ENCODE data around the gene SERGEF. TPM values are rescaled to one million over a fixed set of nuclear protein-coding genes. Genes with fewer than 3 reads are reported as not detected.

Gene SERGEF
- total RNA-seq, 1 donor from 2014 or later: 29.5 TPM

GRCh38 chr11:17786824-17787525, 225.9 kb downstream of the SERGEF start:
- DNase-seq (ENCODE audit: low read depth): peak; percentile 43

- DNase-seq (ENCODE audit: low read depth): no peak
Measured at GRCh38 chr11:17783878-17784277, 229.0 kb downstream of the SERGEF start.

- no peak for DNase-seq (ENCODE audit: low read depth)
Measured at GRCh38 chr11:17782603-17783337, 230.1 kb downstream of the SERGEF start.

GRCh38 chr11:17782145-17782544, 230.7 kb downstream of the SERGEF start:
- DNase-seq (ENCODE audit: low read depth): no peak

GRCh38 chr11:17781626-17782025, 231.2 kb downstream of the SERGEF start:
- DNase-seq (ENCODE audit: low read depth): no peak

- no peak for DNase-seq (ENCODE audit: low read depth)
Measured at GRCh38 chr11:17781221-17781620, 231.6 kb downstream of the SERGEF start.

GRCh38 chr11:17780668-17781067, 232.2 kb downstream of the SERGEF start:
- DNase-seq (ENCODE audit: low read depth): no peak

- no peak for DNase-seq (ENCODE audit: low read depth)
Measured at GRCh38 chr11:17779861-17780594, 232.8 kb downstream of the SERGEF start.

- DNase-seq (ENCODE audit: low read depth): no peak
Measured at GRCh38 chr11:17778956-17779860, 233.6 kb downstream of the SERGEF start.

- DNase-seq (ENCODE audit: low read depth): no peak
Measured at GRCh38 chr11:17778352-17778751, 234.5 kb downstream of the SERGEF start.

- no peak for DNase-seq (ENCODE audit: low read depth)
Measured at GRCh38 chr11:17777738-17778091, 235.1 kb downstream of the SERGEF start.

GRCh38 chr11:17777086-17777737, 235.6 kb downstream of the SERGEF start:
- no peak for DNase-seq (ENCODE audit: low read depth)

GRCh38 chr11:17776212-17776875, 236.5 kb downstream of the SERGEF start:
- no peak for DNase-seq (ENCODE audit: low read depth)

- DNase-seq (ENCODE audit: low read depth): no peak
Measured at GRCh38 chr11:17775507-17776211, 237.2 kb downstream of the SERGEF start.

- DNase-seq (ENCODE audit: low read depth): no peak
Measured at GRCh38 chr11:17775035-17775348, 237.9 kb downstream of the SERGEF start.

- DNase-seq (ENCODE audit: low read depth): no peak
Measured at GRCh38 chr11:17774232-17775034, 238.4 kb downstream of the SERGEF start.

- no peak for DNase-seq (ENCODE audit: low read depth)
Measured at GRCh38 chr11:17773674-17774073, 239.2 kb downstream of the SERGEF start.

GRCh38 chr11:17772704-17773600, 239.9 kb downstream of the SERGEF start:
- DNase-seq (ENCODE audit: low read depth): no peak

Data from renal cortical epithelial cell (primary cell).